ENCODE data around the gene DSC3.

The DSC3 gene

DNA sequence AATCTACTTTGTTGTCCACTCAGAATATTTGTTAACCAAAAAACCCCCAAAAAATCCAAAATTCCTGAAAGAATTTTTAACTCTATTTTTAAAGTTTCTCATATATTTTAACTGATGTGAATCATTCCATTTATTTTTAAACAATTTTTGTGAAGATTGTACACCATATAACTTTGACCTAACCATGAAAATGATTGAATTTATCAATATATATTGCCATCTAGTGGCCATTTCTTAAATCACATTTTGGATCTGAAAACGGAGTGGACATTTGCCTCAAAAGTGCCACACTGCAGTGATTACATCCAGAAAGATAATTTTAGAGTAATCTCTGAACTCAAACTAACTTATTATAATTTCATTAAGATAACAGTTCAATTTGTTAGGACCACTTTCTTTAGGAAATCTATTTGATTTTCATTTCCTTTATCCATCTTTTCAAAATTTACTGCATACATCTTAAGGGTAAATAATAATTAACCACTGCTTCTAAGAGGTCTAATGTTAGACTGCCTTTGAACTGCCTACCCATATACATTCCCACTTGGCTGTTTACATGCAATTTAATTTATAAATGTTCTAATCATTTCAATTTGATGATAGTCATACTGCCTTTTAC is 71.1 kb downstream of the DSC3 start:
- DNase-seq (ENCODE audit: low read depth in 2 of 2), result no peak

DNA sequence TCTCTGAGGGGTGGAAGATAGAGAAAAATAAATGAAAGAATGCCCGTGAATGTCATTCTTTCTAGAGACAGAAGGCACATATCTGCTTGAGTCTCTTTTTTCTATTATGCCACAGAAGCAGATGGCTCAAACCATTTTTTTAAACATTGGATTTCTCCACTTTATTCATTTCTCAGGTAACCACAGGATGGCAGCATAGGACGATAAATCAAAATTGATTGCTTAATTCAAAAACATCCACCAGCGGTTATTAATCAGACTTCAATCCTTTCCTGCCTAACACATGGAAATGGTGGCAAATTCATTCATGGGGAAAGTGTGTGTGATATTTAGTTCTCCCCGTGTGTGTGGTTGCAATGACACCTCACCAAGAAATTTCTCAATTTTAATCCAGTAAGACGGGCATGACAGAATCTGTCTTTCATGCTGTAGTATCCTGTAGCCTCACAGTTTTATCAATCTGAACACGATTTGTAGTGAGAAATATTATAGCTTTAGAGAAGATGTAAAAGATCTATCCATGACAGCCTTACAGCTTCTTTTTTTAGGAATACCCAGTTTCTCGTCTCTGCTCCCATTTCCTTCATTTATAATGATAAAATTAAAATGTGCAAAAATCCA is 72.2 kb downstream of the DSC3 start:
- DNase-seq (ENCODE audit: low read depth in 2 of 2), result no peak

DNA sequence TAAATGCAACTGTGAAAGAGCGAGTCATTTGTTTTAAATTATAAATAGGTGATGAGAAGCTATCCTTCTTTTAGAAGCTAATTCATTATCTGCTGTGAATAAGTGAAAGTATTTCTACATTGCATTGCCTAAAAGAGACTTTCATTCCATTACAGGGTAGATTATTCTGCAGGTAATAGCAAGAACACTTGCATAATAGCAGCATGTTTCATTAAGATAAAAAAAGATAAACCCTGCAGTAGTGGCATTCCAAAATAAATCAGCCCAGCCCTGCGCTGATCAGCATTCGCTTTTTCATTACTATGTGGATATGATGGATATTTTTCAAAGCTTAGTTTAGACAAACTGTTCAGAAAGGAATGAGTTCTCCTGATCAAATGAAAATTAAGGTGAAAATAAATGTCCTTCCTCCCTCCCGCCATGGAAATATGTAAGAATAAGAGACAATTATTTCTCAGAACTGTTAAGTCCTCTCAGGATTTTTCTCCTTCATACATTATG is 72.8 kb downstream of the DSC3 start:
- DNase-seq (ENCODE audit: low read depth in 2 of 2), result no peak

DNA sequence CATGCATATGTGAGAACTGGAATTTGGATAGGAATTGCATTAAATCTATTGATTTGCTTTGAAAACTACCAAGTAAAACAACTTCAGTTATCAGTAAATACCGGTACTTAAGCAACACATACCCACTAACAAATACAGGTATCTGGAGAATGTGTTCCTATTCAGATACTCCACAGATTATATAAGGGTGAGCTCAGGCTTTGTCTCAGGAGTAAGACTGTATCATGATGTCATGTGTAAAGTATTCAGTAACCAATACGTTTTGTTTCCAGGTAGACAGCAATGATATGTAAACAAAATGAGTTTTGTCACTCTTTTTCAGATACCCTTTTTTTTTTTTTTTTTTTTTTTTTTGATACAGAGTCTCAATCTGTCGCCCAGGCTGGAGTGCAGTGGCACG is 74.8 kb downstream of the DSC3 start:
- DNase-seq (ENCODE audit: low read depth in 2 of 2), result no peak

DNA sequence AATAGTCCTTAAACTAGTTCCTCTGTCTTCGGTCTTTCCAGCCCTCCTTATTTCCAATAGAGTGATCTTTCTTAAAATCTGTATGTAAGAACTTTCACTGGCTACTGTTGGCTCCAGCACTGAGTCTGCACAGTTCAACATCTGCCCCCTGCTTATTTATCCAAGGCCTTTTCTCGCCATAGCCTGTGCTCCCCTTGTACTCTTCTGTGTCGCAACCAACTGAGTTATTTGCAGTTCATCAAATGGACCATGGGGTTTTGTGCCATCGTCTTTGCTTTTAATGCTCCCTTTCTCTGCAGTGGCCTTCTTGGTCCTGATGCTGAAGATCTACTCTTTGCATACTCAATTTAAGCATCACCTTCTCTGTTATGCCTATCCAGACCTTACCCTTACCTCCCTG is 77.3 kb downstream of the DSC3 start:
- no peak for DNase-seq (ENCODE audit: low read depth in 2 of 2)

DNA sequence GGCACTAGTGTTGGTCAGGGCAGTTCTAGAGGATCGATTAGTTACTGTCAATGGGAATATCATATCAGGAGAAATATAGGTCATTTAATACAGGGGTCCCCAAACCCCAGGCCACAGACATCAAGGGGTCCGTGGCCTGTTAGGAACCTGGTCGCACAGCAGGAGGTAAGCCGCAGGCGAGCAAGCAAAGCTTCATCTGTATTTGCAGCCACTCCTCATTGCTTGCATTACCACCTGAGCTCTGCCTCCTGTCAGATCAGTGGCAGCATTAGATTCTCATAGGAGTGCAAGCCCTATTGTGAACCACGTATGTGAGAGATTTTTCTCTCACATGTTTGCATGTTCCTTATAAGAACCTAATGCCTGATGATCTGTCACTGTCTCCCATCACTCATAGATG is 81.9 kb downstream of the DSC3 start:
- DNase-seq (ENCODE audit: low read depth in 2 of 2), result no peak

DNA sequence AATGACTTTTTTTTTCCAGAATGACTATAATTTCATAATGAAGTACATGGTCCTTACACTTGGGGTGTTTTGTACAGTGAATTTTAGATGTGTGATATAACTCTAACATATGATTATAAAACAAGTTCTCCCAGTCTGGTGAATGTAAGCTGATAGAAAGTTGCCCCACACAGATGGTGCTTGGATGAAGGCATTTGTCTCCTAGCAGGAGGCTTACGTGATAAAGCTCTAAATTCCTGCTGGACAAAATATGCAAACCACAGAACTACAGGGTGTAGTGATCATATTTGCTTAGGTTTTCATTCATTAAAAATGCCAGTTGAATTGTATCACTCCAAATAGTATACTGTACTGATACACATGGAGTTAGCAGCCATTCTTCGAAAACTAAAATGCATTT is 85.5 kb downstream of the DSC3 start:
- no peak for DNase-seq (ENCODE audit: low read depth in 2 of 2)

DNA sequence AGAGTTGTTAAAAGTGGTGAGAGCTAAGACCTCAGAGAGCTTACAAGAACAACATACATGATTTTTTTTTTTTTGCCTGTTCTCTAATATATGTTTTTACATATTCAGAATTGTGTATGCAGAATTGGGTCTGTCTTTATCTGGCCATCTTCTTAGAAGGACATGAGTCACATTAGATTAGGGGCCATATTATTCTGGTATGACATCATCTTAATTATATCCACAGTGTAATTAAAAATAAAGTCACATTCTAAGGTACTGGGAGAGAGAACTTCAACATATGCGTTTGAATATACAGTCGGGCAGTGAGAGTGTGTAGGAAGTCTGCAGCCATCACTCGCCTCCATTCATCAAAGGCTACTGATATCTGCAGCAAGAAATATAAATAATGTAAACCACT is 88.3 kb downstream of the DSC3 start:
- DNase-seq (ENCODE audit: low read depth in 2 of 2), result no peak

DNA sequence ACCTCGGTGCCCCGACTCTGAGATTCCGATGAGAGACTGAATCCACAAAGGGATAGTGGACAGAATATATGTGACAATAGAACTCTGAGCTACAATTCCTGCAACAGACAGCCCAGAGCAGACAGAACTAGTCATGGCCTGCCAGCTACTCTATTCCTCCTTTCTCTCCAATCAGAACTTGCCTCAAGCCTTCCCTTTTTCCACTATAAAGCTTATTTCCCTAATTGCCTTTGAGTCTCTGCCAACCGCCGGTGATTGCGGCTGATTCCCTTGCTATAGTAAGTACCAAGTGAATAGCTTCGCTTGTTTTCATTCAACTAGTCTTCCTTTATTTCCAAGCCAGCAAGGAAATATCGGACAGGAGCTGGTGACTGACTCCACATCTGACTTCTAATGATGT is 96.8 kb downstream of the DSC3 start:
- DNase-seq (ENCODE audit: low read depth in 2 of 2), result no peak

DNA sequence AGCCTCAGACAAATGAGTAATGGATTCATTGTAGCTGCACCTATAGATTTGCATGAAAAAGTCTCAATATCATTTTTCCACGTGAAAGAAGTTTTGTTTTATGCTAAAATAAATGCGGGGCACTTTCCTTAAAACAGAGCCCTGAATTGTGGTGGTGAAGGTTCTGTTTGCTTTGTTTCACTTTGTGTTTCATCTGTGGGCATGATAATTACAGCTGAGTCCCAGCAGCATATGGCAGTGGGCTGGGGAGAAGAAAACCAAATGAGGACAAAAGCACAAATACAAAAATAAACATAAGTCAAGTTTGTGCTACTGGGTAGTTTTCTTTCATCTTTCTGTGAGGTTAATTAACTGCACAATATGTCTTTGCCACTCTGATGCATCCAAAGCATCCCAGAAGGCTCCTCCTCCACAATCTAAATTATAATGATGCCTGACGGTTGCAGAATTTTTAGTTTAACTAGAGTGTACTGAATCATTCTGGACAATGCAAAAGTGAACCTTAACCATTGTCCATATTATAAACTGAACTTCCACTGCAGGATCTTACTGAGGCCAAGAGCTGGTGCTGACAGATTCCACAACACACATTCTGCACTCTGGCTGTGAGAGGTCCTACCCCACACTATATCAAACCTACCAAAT is 97.6 kb downstream of the DSC3 start:
- DNase-seq (ENCODE audit: low read depth in 2 of 2), result no peak

DNA sequence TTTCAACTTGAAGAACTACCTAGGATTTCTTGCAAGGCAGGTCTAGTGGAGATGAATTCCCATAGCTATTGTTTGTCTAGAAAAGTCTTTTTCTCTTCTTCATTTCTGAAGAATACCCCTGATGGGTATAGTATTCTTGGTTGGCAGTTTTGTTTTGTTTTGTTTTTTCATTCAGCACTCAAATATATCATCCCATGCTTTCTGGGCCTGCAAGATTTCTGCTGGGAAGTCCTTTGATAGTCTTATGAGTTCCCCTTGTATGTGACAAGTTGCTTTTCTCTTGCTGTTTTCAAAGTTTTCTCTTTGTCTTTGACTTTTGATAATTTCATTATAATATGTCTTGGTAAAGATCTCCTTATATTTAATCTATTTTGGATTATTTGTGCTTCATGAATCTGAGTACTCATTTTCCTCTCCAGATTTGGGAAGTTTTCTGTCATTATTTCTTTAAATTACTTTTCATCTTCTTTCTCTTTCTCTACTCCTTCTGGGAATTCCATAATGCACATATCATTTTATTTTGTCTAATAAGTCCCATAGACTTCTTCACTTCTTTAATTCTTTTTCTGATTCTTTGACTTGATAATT is 101.5 kb downstream of the DSC3 start:
- DNase-seq (ENCODE audit: low read depth in 2 of 2), result no peak

Data from stimulated activated CD4-positive, alpha-beta T cell treated with anti-CD3 and anti-CD28 coated beads, Interleukin-4, amount 100 ng/mL, for 48 hours (primary cell).